ENCODE measurements around the gene RCE1. TPM values are rescaled to one million over a fixed set of nuclear protein-coding genes. Genes with fewer than 3 reads are reported as not detected.

RCE1 gene
- total RNA-seq, 1 experiment from 2014 or later: 52.5 TPM

GRCh38 chr11:66862559-66863037, 19.4 kb downstream of the RCE1 start:
- Histone ChIP-seq H3K23me2 (ENCODE audit: insufficient read length, low read depth, low read length, poor library complexity, severe bottlenecking) (no peaks in the 10 kb centered on the region), H2AK5ac (ENCODE audit: insufficient read length, low read length) (no peak overlapping the region), H3K14ac (ENCODE audit: insufficient read depth, low read length) (no peak overlapping the region), H4K20me1 (ENCODE audit: control insufficient read depth, insufficient read depth, insufficient read length) (no peaks in the 10 kb centered on the region), H3K4me1 (ENCODE audit: insufficient read depth, low read length) (no peaks in the 10 kb centered on the region), H4K91ac (ENCODE audit: insufficient read length, low read depth, low read length) (no peak overlapping the region), H2AFZ (ENCODE audit: low read length) (no peak overlapping the region), H3K56ac (ENCODE audit: insufficient read length, low read depth, low read length) (no peak overlapping the region), H2BK120ac (ENCODE audit: low read depth, low read length, poor library complexity, severe bottlenecking) (no peak overlapping the region), H3K9ac (ENCODE audit: extremely low read depth, insufficient read length, low read length) (no peak overlapping the region), H3K4ac (ENCODE audit: low read depth, low read length) (no peak overlapping the region), H3T11ph (ENCODE audit: low read length) (no peak overlapping the region), H2BK12ac (ENCODE audit: insufficient read length, low read depth, low read length) (no peak overlapping the region), H4K5ac (ENCODE audit: insufficient read length, low read depth, low read length) (no peak overlapping the region), H3K27ac (ENCODE audit: insufficient read length, low read depth, low read length) (no peak overlapping the region), H3K79me2 (ENCODE audit: insufficient read depth, low read length) (no peaks in the 10 kb centered on the region), H3K18ac (ENCODE audit: insufficient read length, low read depth, low read length) (no peak overlapping the region), H3K9me3 (ENCODE audit: control insufficient read depth, low read depth, low read length) (no peaks in the 10 kb centered on the region), H3K79me1 (ENCODE audit: insufficient read depth, low read depth, low read length, poor library complexity, severe bottlenecking) (no peaks in the 10 kb centered on the region), H3K27me3 (ENCODE audit: insufficient read depth, low read length) (no peaks in the 10 kb centered on the region), H2BK5ac (ENCODE audit: insufficient read length, low read length) (no peak overlapping the region), H2BK15ac (ENCODE audit: low read depth, low read length) (no peak overlapping the region), H3K23ac (ENCODE audit: insufficient read length, low read depth, low read length) (no peak overlapping the region), H2BK20ac (ENCODE audit: low read depth, low read length, poor library complexity, severe bottlenecking) (no peak overlapping the region), H4K8ac (replicated peaks; ENCODE audit: insufficient read length, low read depth, low read length) (no peak overlapping the region), H3K4me2 (ENCODE audit: insufficient read depth, insufficient read length, low read length) (no peak overlapping the region)
- WGBS (ENCODE audit: extremely low coverage, insufficient read length, low lambda C conversion rate): no CpG with 5 or more reads among the region's 11 CpGs
- H3K4me1 Mint-ChIP-seq: peaks cover 0 to 6% of the 10 kb centered on the region in 2 experiments; a peak in 3 of 4 replicates
- no peak for DNase-seq
- H3K36me3 Mint-ChIP-seq (ENCODE audit: insufficient read depth in 1 of 3, low read depth in 3 of 3): peaks cover 0 to 7% (median 2%) of the 10 kb centered on the region in 3 experiments; a peak in 4 of 7 replicates
- H3K27me3 Mint-ChIP-seq (ENCODE audit: low read depth): no peaks in the 10 kb centered on the region
- no peaks in the 10 kb centered on the region for H3K9me3 Mint-ChIP-seq
- no peak overlapping the region for H3K4me3 Mint-ChIP-seq
- H3K27ac Mint-ChIP-seq: no peak overlapping the region
- TF ChIP-seq, protein P1, sequence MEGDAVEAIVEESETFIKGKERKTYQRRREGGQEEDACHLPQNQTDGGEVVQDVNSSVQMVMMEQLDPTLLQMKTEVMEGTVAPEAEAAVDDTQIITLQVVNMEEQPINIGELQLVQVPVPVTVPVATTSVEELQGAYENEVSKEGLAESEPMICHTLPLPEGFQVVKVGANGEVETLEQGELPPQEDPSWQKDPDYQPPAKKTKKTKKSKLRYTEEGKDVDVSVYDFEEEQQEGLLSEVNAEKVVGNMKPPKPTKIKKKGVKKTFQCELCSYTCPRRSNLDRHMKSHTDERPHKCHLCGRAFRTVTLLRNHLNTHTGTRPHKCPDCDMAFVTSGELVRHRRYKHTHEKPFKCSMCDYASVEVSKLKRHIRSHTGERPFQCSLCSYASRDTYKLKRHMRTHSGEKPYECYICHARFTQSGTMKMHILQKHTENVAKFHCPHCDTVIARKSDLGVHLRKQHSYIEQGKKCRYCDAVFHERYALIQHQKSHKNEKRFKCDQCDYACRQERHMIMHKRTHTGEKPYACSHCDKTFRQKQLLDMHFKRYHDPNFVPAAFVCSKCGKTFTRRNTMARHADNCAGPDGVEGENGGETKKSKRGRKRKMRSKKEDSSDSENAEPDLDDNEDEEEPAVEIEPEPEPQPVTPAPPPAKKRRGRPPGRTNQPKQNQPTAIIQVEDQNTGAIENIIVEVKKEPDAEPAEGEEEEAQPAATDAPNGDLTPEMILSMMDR (conservative IDR thresholded peaks at IDR 0.05): no peak
